ENCODE results near the gene RPL36. TPM values are rescaled to one million over a fixed set of nuclear protein-coding genes. Genes with fewer than 3 reads are reported as not detected.

The RPL36 gene
- total RNA-seq, 1 donor from 2014 or later = 1,717 TPM

DNA sequence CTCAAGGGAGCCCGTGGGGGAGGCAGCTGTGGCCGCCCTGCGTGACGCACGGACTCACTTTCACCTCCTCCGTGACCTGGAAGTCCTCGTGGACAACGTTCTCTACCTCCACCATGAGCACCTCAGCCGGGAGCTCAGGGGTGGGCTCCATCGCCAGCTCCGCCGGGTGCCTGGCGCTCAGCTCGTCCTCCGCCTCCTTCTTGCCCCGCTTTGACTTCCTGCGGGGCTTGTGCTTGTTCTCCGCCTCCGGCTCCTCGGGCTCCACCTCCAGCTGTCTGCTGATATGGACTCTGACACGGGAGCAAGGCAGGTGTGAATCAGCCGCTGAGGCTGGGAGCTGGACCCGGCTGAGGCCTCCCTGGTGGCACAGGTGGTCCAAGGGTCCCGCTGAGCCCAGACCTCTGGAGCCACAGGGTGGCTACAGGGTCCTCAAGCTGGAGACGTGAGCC is 21.6 kb downstream of the RPL36 start:
- TF ChIP-seq, protein P1, sequence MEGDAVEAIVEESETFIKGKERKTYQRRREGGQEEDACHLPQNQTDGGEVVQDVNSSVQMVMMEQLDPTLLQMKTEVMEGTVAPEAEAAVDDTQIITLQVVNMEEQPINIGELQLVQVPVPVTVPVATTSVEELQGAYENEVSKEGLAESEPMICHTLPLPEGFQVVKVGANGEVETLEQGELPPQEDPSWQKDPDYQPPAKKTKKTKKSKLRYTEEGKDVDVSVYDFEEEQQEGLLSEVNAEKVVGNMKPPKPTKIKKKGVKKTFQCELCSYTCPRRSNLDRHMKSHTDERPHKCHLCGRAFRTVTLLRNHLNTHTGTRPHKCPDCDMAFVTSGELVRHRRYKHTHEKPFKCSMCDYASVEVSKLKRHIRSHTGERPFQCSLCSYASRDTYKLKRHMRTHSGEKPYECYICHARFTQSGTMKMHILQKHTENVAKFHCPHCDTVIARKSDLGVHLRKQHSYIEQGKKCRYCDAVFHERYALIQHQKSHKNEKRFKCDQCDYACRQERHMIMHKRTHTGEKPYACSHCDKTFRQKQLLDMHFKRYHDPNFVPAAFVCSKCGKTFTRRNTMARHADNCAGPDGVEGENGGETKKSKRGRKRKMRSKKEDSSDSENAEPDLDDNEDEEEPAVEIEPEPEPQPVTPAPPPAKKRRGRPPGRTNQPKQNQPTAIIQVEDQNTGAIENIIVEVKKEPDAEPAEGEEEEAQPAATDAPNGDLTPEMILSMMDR (IDR thresholded peaks at IDR 0.05; ENCODE audit: insufficient read depth, low read length, poor library complexity, severe bottlenecking) = no peak
- no peak for DNase-seq (ENCODE audit: low read depth)
- Histone ChIP-seq H3K27me3 (ENCODE audit: control insufficient read depth, insufficient read depth, low read length) (no peaks in the 10 kb centered on the region), H3K4me3 (ENCODE audit: low read depth, low read length) (no peak overlapping the region), H3K36me3 (ENCODE audit: control insufficient read depth, insufficient read depth, low read length) (no peaks in the 10 kb centered on the region)

DNA sequence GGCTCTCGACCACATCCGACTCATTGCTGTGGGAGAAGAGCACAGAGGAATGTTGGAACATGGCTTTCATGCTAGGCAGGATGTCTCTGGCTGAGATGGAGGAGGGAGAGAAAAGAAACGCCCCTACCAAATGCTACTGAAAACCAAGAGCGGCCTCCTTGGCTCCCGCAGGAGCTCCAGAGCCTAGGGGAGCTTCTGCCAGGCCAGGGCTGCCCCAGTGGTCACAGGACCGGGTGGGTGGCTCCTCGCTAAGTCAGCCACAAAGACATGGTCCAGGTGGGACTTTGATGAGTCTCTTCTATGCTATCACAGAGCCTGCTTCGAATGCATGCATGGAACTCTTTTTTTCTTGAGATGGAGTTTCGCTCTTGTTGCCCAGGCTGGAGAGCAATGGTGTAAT is 23.1 kb downstream of the RPL36 start:
- Histone ChIP-seq H3K36me3 (ENCODE audit: control insufficient read depth, insufficient read depth, low read length) (no peaks in the 10 kb centered on the region), H3K27me3 (ENCODE audit: control insufficient read depth, insufficient read depth, low read length) (no peaks in the 10 kb centered on the region), H3K4me3 (ENCODE audit: low read depth, low read length) (no peak overlapping the region)
- no peak for DNase-seq (ENCODE audit: low read depth)
- TF ChIP-seq, protein P1 (IDR thresholded peaks at IDR 0.05; ENCODE audit: insufficient read depth, low read length, poor library complexity, severe bottlenecking) = no peak

GRCh38 chr19:5714816-5715215 is 24.7 kb downstream of the RPL36 start:
- H3K36me3 ChIP-seq (ENCODE audit: control insufficient read depth, insufficient read depth, low read length) = no peaks in the 10 kb centered on the region

GRCh38 chr19:5717215-5717935 is 27.3 kb downstream of the RPL36 start:
- DNase-seq (ENCODE audit: low read depth) = no peak
- no peaks in the 10 kb centered on the region for H3K36me3 ChIP-seq (ENCODE audit: control insufficient read depth, insufficient read depth, low read length)
- TF ChIP-seq, protein P1 (IDR thresholded peaks at IDR 0.05; ENCODE audit: insufficient read depth, low read length, poor library complexity, severe bottlenecking) = no peak
- no peaks in the 10 kb centered on the region for H3K27me3 ChIP-seq (ENCODE audit: control insufficient read depth, insufficient read depth, low read length)
- no peak overlapping the region for H3K4me3 ChIP-seq (ENCODE audit: low read depth, low read length)

More at GRCh38 chr19:5714816-5715215, 24.7 kb downstream of the RPL36 start:
- TF ChIP-seq, protein P1 (IDR thresholded peaks at IDR 0.05; ENCODE audit: insufficient read depth, low read length, poor library complexity, severe bottlenecking) = no peak
- DNase-seq (ENCODE audit: low read depth) = no peak
- no peaks in the 10 kb centered on the region for H3K27me3 ChIP-seq (ENCODE audit: control insufficient read depth, insufficient read depth, low read length)
- H3K4me3 ChIP-seq (ENCODE audit: low read depth, low read length) = no peak overlapping the region

- no peak for DNase-seq (ENCODE audit: low read depth)
- Histone ChIP-seq H3K36me3 (ENCODE audit: control insufficient read depth, insufficient read depth, low read length) (no peaks in the 10 kb centered on the region), H3K4me3 (ENCODE audit: low read depth, low read length) (peak overlapping the region; percentile 88), H3K27me3 (ENCODE audit: control insufficient read depth, insufficient read depth, low read length) (no peaks in the 10 kb centered on the region)
- TF ChIP-seq, protein P1 (IDR thresholded peaks at IDR 0.05; ENCODE audit: insufficient read depth, low read length, poor library complexity, severe bottlenecking) = no peak
Measured at GRCh38 chr19:5718037-5718578, 28.0 kb downstream of the RPL36 start.

Measured in kidney epithelial cell (primary cell).